Measurements from ENCODE around the gene GRM5.

GRCh38 chr11:89052220-89052619, 13.6 kb downstream of the GRM5 start:
- TF ChIP-seq TAF1 (IDR thresholded peaks at IDR 0.05; ENCODE audit: borderline replicate concordance, insufficient read depth, low read length) (no peak), POLR2AphosphoS5 (IDR thresholded peaks at IDR 0.05; ENCODE audit: low read depth, low read length) (no peak), REST (IDR thresholded peaks at IDR 0.05; ENCODE audit: insufficient read depth in 1 of 2, low read depth in 2 of 2, low read length in 2 of 2) (no peak), SIN3A (IDR thresholded peaks at IDR 0.05; ENCODE audit: borderline replicate concordance, insufficient read depth, low read length) (no peak), FOXP2 (optimal IDR thresholded peaks at IDR 0.05; ENCODE audit: borderline replicate concordance, extremely low read depth, extremely low read length, insufficient read depth) (no peak)
